ENCODE results near the gene SNED1.

DNA sequence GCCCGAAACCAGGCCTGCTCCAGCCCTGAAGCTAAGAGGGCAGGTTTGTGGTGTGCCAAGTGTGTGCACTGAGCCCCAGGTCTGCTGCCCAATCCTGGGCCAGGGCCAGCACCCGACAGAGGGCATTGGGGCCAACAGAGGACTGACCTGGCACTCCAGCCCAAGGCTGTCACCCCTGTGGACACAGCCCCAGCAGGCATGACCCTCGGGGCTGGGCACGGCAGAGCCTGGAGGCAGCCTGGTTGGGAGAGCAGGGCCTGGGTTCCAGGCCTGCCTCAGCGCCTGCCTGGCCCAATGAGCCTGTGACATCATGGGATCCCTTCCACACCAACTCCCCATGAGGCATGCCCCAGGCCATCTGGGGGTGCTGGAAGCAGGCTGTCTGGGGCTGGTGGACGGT is 10.8 kb upstream of the SNED1 start:
- TF ChIP-seq, protein P1, sequence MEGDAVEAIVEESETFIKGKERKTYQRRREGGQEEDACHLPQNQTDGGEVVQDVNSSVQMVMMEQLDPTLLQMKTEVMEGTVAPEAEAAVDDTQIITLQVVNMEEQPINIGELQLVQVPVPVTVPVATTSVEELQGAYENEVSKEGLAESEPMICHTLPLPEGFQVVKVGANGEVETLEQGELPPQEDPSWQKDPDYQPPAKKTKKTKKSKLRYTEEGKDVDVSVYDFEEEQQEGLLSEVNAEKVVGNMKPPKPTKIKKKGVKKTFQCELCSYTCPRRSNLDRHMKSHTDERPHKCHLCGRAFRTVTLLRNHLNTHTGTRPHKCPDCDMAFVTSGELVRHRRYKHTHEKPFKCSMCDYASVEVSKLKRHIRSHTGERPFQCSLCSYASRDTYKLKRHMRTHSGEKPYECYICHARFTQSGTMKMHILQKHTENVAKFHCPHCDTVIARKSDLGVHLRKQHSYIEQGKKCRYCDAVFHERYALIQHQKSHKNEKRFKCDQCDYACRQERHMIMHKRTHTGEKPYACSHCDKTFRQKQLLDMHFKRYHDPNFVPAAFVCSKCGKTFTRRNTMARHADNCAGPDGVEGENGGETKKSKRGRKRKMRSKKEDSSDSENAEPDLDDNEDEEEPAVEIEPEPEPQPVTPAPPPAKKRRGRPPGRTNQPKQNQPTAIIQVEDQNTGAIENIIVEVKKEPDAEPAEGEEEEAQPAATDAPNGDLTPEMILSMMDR (IDR thresholded peaks at IDR 0.05; ENCODE audit: poor library complexity, severe bottlenecking): no peak
- TF ChIP-seq MXI1 (conservative IDR thresholded peaks at IDR 0.05; ENCODE audit: poor library complexity, severe bottlenecking) (no peak), EZH2 (IDR thresholded peaks at IDR 0.05; ENCODE audit: borderline replicate concordance, insufficient read depth, low read length, poor library complexity, severe bottlenecking) (no peak), POLR2AphosphoS5 (IDR thresholded peaks at IDR 0.05) (no peak), SMC3 (conservative IDR thresholded peaks at IDR 0.05; ENCODE audit: poor library complexity) (no peak), EP300 (conservative IDR thresholded peaks at IDR 0.05; ENCODE audit: poor library complexity, severe bottlenecking) (no peak)

Data from neural cell (in vitro differentiated cells).